ENCODE results near the gene PAK2. TPM values are rescaled to one million over a fixed set of nuclear protein-coding genes. Genes with fewer than 3 reads are reported as not detected.
"Not testable (repeated sequence)": the region's sequence is repeated elsewhere in the genome, so short reads cannot be mapped to it uniquely, and the experiment has no call there.

Gene PAK2
- total and polyA plus RNA-seq, 7 donors, result 17.3 to 79.4 (median 44.3) TPM

DNA sequence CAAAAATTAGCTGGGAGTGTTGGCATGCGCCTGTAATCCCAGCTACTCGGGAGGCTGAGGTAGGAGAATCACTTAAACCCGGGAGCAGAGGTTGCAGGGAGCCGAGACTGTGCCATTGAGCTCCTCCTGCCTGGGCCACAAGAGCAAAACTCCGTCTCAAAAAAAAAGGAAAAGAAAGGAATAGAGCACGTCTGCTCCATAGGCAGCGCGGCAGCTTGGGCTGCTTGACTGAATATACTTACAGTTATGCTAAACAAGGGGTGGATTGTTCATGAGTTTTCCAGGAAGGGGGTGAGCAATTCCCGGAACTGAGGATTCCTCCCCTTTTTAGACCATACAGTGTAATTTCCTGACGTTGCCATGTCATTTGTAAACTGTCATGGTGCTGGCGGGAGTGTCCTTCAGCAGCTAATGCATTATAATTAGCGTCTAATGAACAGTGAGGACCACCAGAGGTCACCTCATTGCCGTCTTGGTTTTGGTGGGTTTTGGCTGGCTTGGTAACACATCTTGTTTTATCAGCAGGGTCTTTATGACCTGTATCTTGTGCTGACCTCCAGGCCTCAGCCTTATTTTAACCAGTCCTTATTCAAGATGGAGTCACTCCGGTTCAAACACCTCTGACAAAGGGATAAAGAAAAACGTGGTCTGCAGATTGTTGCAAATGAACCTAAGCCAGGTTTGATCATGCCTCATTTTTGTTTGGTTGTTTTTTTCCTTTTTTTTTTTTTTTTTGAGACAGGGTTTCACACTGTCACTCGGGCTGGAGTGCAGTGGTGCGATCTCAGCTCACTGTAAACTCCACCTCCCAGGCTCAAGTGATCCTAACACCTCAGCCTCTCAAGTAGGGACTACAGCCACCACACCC is 103.1 kb downstream of the PAK2 start:
- Histone ChIP-seq H3K4me1 (peaks cover 8% of the 10 kb centered on the region), H3K9me3 (no peaks in the 10 kb centered on the region), H3K27ac (no peak overlapping the region), H3K4me3 (no peak overlapping the region), H3K27me3 (ENCODE audit: insufficient read depth in 3 of 3, low read length in 2 of 3) (no peaks in the 10 kb centered on the region), H3K36me3 (ENCODE audit: insufficient read depth in 1 of 2, low read depth in 1 of 2) (no peaks in the 10 kb centered on the region)
- TF ChIP-seq, protein P1, sequence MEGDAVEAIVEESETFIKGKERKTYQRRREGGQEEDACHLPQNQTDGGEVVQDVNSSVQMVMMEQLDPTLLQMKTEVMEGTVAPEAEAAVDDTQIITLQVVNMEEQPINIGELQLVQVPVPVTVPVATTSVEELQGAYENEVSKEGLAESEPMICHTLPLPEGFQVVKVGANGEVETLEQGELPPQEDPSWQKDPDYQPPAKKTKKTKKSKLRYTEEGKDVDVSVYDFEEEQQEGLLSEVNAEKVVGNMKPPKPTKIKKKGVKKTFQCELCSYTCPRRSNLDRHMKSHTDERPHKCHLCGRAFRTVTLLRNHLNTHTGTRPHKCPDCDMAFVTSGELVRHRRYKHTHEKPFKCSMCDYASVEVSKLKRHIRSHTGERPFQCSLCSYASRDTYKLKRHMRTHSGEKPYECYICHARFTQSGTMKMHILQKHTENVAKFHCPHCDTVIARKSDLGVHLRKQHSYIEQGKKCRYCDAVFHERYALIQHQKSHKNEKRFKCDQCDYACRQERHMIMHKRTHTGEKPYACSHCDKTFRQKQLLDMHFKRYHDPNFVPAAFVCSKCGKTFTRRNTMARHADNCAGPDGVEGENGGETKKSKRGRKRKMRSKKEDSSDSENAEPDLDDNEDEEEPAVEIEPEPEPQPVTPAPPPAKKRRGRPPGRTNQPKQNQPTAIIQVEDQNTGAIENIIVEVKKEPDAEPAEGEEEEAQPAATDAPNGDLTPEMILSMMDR (IDR thresholded peaks at IDR 0.05), result no peak
- DNase-seq (no peak), ATAC-seq (no peak)
- intact Hi-C loops (cut with DNase I), result no loop called here
- 66 to 76% (median 68%) methylated on average over 17 of the region's 17 CpGs for WGBS, 3 donors

DNA sequence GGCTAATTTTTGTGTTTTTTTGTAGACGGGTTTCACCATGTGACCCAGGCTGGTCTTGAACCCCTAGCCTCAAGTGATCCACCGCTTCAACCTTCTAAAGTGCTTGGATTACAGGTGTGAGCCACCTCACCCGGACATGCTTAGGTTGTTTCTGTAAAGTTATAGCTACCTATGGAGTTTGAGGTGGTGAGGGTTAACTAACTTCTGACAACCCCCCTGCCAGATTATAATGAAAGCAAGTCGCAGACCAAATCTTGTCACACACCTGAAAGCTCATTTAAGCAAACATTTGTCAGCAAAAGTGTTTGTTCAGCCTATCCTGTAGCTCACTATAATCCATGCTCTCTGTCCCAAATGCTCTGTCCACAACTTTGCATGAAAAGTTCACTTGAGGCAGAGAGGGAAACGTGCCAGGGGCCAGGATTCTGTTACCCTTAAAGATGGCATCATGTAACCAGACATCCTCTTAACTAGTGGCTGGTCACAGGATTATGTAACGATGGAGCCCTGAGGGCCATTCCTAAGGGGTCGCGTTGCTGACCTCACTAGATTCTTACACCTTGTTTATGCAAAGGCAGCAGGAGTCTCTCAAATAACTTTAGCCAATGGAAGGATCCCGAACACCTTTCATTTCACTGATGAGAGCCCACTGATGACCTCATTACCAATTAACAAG is 103.9 kb downstream of the PAK2 start:
- ATAC-seq (peak in 3 of 4 donors; percentile 40 to 65 (median 42)), DNase-seq (no peak)
- H3K36me3 ChIP-seq (ENCODE audit: insufficient read depth in 1 of 2, low read depth in 1 of 2), result no peaks in the 10 kb centered on the region
- H3K9me3 ChIP-seq, result no peaks in the 10 kb centered on the region
- 44 to 66% (median 49%) methylated on average over 9 of the region's 9 CpGs for WGBS, 3 donors
- H3K4me3 ChIP-seq, result no peak overlapping the region
- intact Hi-C loops (cut with DNase I), result no loop called here
- no peaks in the 10 kb centered on the region for H3K27me3 ChIP-seq (ENCODE audit: insufficient read depth in 3 of 3, low read length in 2 of 3)
- H3K4me1 ChIP-seq, result peaks cover 8% of the 10 kb centered on the region
- H3K27ac ChIP-seq, result no peak overlapping the region
- TF ChIP-seq, protein P1 (IDR thresholded peaks at IDR 0.05), result no peak

DNA sequence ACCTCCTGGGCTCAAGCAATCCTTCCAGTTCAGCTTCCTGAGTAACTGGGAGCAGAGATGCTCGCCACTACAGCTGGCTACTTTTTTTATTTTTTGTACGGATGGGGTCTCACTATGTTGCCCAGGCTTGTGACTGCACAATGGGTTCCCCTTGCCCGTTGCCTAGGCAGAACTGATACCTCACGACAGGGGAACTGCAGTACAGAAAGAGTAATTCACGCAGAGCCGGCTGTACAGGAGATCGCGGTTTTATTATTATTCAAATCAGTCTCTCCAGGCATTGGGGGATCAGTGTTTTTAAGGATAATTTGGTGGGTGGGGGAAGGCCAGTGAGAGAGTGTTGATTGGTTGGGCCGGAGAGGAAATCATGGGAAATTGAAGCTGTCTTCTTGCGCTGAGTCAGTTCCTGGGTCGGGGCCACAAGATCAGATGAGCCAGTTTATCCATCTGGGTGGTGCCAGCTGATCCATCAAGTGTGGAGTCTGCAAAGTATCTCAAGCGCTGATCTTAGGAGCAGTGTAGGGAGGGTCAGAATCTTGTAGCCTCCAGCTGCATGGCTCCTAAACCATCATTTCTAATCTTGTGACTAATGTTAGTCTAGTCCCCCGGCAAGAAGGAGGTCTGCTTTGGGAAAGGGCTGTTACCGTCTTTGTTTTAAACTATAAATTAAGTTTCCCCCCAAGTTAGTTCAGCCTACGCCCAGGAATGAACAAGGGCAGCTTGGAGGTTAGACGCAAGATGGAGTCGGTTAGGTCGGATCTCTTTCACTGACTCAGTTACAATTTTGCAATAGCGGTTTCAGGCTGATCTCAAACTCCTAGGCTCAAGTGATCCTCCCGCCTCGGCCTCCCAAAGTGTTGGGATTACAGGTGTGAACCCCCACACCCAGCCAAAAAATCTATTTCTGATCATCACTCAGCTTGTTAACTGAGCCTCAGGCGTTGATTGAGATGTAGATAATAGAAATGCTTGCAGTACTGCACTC is 104.9 kb downstream of the PAK2 start:
- H3K4me3 ChIP-seq; DNase-seq; H3K4me1 ChIP-seq; intact Hi-C loops (cut with DNase I); H3K36me3 ChIP-seq (ENCODE audit: insufficient read depth in 1 of 2, low read depth in 1 of 2); H3K9me3 ChIP-seq; H3K27ac ChIP-seq; H3K27me3 ChIP-seq (ENCODE audit: insufficient read depth in 3 of 3, low read length in 2 of 3): not testable (repeated sequence)
- 68 to 81% (median 80%) methylated on average over 20 of the region's 22 CpGs for WGBS, 3 donors
- ATAC-seq, result peak in 2 of 4 donors; percentile 44 to 66

DNA sequence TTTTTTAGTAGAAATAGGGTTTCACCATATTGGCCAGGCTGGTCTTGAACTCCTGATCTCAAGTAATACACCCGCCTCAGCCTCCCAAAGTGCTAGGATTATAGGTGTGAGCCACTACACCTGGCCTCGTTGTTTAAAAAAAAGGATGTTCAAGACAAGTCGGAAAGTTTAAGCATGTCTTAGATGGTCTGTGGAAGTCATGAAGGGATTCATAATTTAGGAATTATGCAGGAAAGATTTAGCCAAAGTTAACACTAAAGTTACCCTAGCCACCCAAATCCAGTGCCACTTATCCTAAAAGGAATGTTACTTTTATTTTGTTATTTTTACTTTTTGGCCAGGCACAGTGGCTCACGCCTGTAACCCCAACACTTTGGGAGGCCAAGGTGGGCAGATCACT is 108.7 kb downstream of the PAK2 start:
- H3K4me3 ChIP-seq; DNase-seq; intact Hi-C loops (cut with DNase I); H3K4me1 ChIP-seq; ATAC-seq; H3K36me3 ChIP-seq (ENCODE audit: insufficient read depth in 1 of 2, low read depth in 1 of 2); H3K9me3 ChIP-seq; H3K27ac ChIP-seq; H3K27me3 ChIP-seq (ENCODE audit: insufficient read depth in 3 of 3, low read length in 2 of 3): not testable (repeated sequence)
- WGBS, 3 donors, result 84 to 87% (median 85%) methylated on average over 4 of the region's 4 CpGs

DNA sequence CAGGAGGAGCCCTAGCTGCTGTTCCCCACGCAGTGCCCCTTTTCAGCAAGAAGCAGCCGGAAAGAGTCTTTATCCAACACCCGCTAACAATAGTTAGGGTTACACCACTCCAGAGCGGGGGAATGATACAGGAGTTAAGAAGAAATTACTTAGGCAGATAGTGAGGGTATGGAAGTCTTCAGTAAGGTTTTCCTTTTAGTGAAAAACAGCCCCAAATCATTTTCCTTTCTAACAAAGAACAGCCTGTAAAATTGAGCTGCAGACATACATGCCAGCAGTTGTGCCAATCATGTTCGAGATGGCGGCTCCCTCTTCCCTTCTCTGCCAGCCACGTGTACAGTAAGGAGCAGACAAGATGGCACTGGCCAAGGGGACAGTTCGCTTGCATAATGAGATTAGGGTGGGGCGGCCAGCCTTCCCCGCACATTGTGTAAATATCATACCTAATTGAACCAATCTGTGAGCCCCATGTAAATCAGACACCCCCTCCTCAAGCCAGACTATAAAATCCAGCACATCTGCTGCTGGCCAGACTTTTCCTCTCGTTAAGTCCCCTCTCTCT is 109.6 kb downstream of the PAK2 start:
- intact Hi-C loops (cut with DNase I), result no loop called here
- DNase-seq (no peak), ATAC-seq (no peak)
- TF ChIP-seq, protein P1 (IDR thresholded peaks at IDR 0.05), result no peak
- no peaks in the 10 kb centered on the region for H3K9me3 ChIP-seq
- H3K4me1 ChIP-seq, result no peaks in the 10 kb centered on the region
- no peaks in the 10 kb centered on the region for H3K27me3 ChIP-seq (ENCODE audit: insufficient read depth in 3 of 3, low read length in 2 of 3)
- no peak overlapping the region for H3K4me3 ChIP-seq
- 69 to 78% (median 70%) methylated on average over 11 of the region's 11 CpGs for WGBS, 3 donors
- H3K36me3 ChIP-seq (ENCODE audit: insufficient read depth in 1 of 2, low read depth in 1 of 2), result no peaks in the 10 kb centered on the region
- H3K27ac ChIP-seq, result no peak overlapping the region

DNA sequence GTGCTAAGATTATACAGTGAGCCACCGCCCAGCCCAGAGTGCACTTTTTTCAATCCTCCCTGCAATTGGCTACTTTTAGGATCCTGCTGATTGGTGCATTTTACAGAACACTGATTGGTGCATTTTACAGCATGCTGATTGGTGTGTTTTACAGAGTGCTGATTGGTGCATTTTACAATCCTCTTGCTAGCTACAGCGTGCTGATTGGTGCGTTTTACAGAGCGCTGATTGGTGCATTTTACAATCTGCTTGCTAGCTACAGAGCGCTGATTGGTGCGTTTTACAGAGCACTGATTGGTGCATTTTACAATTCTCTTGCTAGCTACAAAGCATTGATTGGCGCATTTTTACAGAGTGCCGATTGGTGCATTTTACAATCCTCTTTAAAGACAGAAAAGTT is 123.3 kb downstream of the PAK2 start:
- intact Hi-C loops (cut with DNase I); H3K27me3 ChIP-seq (ENCODE audit: insufficient read depth in 3 of 3, low read length in 2 of 3); DNase-seq; H3K27ac ChIP-seq; ATAC-seq; H3K9me3 ChIP-seq; H3K4me1 ChIP-seq; H3K4me3 ChIP-seq; H3K36me3 ChIP-seq (ENCODE audit: insufficient read depth in 1 of 2, low read depth in 1 of 2): not testable (repeated sequence)
- 95 to 96% (median 95%) methylated on average over 8 of the region's 8 CpGs for WGBS, 3 donors
